Stomach (tissue), 9 donors: ENCODE data around the gene TNFRSF14. TPM values are rescaled to one million over a fixed set of nuclear protein-coding genes. Genes with fewer than 3 reads are reported as not detected.

Source experiments
- DNase-seq, 2 donors: peaks; one replicate each; pipeline versions ENCODE4 v3.0.0 to v3.0.0-alpha.2; 2013 to 2019
- H3K27ac ChIP-seq, 5 donors: fragments of 200-600 bp in 4 of 5; sonication (generic) in 4 of 5; one replicate each; pipeline ENCODE4 v1.5.1; 2013 to 2019; ENCODE audit warnings: mild to moderate bottlenecking in 1 of 5, moderate library complexity in 1 of 5
- H3K27me3 ChIP-seq, 3 donors: fragments of 200-600 bp; sonication (generic); one replicate each; pipeline ENCODE4 v1.5.1; 2017 to 2019; ENCODE audit warnings: mixed run types in 1 of 3
- H3K36me3 ChIP-seq, 4 donors: fragments of 200-600 bp; sonication (generic); 1 replicate in 3 of 4; 2 replicates in 1 of 4; pipeline ENCODE4 v1.5.1; 2016 to 2019
- H3K4me1 ChIP-seq, 4 donors: fragments of 200-600 bp; sonication (generic); one replicate each; pipeline ENCODE4 v1.5.1; 2016 to 2019
- H3K4me3 ChIP-seq, 4 donors: fragments of 200-600 bp; sonication (generic) in 3 of 4; one replicate each; pipeline ENCODE4 v1.5.1; 2016 to 2019; ENCODE audit warnings: mild to moderate bottlenecking in 1 of 4
- H3K9me3 ChIP-seq, 4 donors: fragments of 200-600 bp; sonication (generic); one replicate each; pipeline ENCODE4 v1.5.1; 2016 to 2019
- CTCF ChIP-seq, 7 experiments: fragments of 450-650 bp in 4 of 7; fragments of 200-600 bp in 3 of 7; sonication (generic) in 3 of 7; IDR thresholded peaks; one replicate each; pipeline ENCODE4 v1.5.1; 2016 to 2019; ENCODE audit warnings: antibody characterized with exemption in 7 of 7, control low read depth in 2 of 7, mild to moderate bottlenecking in 1 of 7
- EP300 ChIP-seq: sonication (generic); formaldehyde crosslinking; IDR thresholded peaks from one replicate; pipeline ENCODE4 v1.6.1; 2017; ENCODE audit warnings: antibody characterized with exemption
- POLR2A ChIP-seq, 4 donors: fragments of 450-650 bp; IDR thresholded peaks; one replicate each; pipeline ENCODE4 v1.6.1; 2016; ENCODE audit warnings: antibody characterized with exemption in 4 of 4, control low read depth in 2 of 4, mild to moderate bottlenecking in 1 of 4, moderate library complexity in 1 of 4
- POLR2AphosphoS5 ChIP-seq, 3 donors: sonication (generic); formaldehyde crosslinking; IDR thresholded peaks; one replicate each; pipeline ENCODE4 v1.6.1; 2016; ENCODE audit warnings: antibody characterized with exemption in 3 of 3
- WGBS, 5 donors: extraction: QIAGEN DNeasy Blood & Tissue Kit in 3 of 5; methylation state at CpG; one replicate each; pipeline versions ENCODE4 v1.1.5 to v1.1.7; 2013 to 2018; 5-methylcytosine and 5-hydroxymethylcytosine counted together
- intact Hi-C: fragments of 100-400 bp; cut with DNase I; formaldehyde crosslinking; loops from one replicate; pipeline ENCODE4 v1.15.1; 2023; ENCODE audit warnings: low total_unique reads
- polyA plus RNA-seq, 3 donors: library from polyadenylated mRNA; stranded (reverse); fragments of 200-250 nt; gene quantifications; one replicate each; pipeline ENCODE4 v1.2.3, GENCODE V29; 2013
- total RNA-seq, 5 donors: library from RNA; depleted of rRNA; stranded (reverse); fragments of >200 nt; gene quantifications; one replicate each; pipeline versions ENCODE4 v1.1.0 to v1.2.3, GENCODE V29; 2014 to 2016
- donor health status: healthy with polysubstance abuse.
- donor health status: Bipolar disorder and iron deficiency.
- donor health status: healthy.

The TNFRSF14 gene
- total and polyA plus RNA-seq, 8 donors: 33.2 to 413 (median 103) TPM

- Histone ChIP-seq H3K27ac (no peak overlapping the region), H3K4me3 (no peak overlapping the region), H3K4me1 (peaks cover 31 to 57% (median 46%) of the 10 kb centered on the region in 4 donors), H3K9me3 (no peaks in the 10 kb centered on the region), H3K36me3 (peaks cover 0 to 22% (median 11%) of the 10 kb centered on the region in 4 donors), H3K27me3 (peaks cover 0 to 16% (median 0%) of the 10 kb centered on the region in 3 donors)
- no peak for TF ChIP-seq EP300
- no peak for TF ChIP-seq POLR2AphosphoS5 (IDR thresholded peaks at IDR 0.05)
- TF ChIP-seq CTCF (IDR thresholded peaks at IDR 0.05): no peak
- no peak for TF ChIP-seq POLR2A (IDR thresholded peaks at IDR 0.05)
- DNase-seq: no peak
- intact Hi-C loops: no loop called here
- WGBS, 5 donors: 87 to 94% (median 92%) methylated on average over 14 to 31 of the region's 31 CpGs
Measured at GRCh38 chr1:2590233-2591141, 34.3 kb downstream of the TNFRSF14 start.

GRCh38 chr1:2591233-2591580 is 35.0 kb downstream of the TNFRSF14 start:
- Histone ChIP-seq H3K9me3 (no peaks in the 10 kb centered on the region), H3K27ac (no peak overlapping the region), H3K4me1 (peaks cover 26 to 55% (median 42%) of the 10 kb centered on the region in 4 donors), H3K36me3 (peaks cover 0 to 22% (median 11%) of the 10 kb centered on the region in 4 donors), H3K4me3 (no peak overlapping the region), H3K27me3 (peaks cover 0 to 16% (median 0%) of the 10 kb centered on the region in 3 donors)
- intact Hi-C loops: no loop called here
- WGBS, 5 donors: 88 to 97% (median 90%) methylated on average over 5 of the region's 5 CpGs
- DNase-seq: no peak
- TF ChIP-seq EP300: no peak

GRCh38 chr1:2591581-2592261 is 35.5 kb downstream of the TNFRSF14 start:
- Histone ChIP-seq H3K9me3 (no peaks in the 10 kb centered on the region), H3K4me3 (no peak overlapping the region), H3K27me3 (peaks cover 0 to 16% (median 0%) of the 10 kb centered on the region in 3 donors), H3K36me3 (peaks cover 0 to 22% (median 11%) of the 10 kb centered on the region in 4 donors), H3K4me1 (peaks cover 26 to 55% (median 42%) of the 10 kb centered on the region in 4 donors), H3K27ac (no peak overlapping the region)
- no peak for DNase-seq
- no peak for TF ChIP-seq POLR2A (IDR thresholded peaks at IDR 0.05)
- TF ChIP-seq CTCF (IDR thresholded peaks at IDR 0.05): no peak
- TF ChIP-seq EP300: no peak
- no peak for TF ChIP-seq POLR2AphosphoS5 (IDR thresholded peaks at IDR 0.05)
- intact Hi-C loops: no loop called here
- WGBS, 5 donors: 87 to 95% (median 88%) methylated on average over 9 to 12 of the region's 12 CpGs

GRCh38 chr1:2592672-2593071 is 36.5 kb downstream of the TNFRSF14 start:
- 18 to 46% (median 31%) methylated on average over 9 to 15 of the region's 15 CpGs for WGBS, 5 donors
- DNase-seq: peak; percentile 61 to 78
- Histone ChIP-seq H3K4me1 (peaks cover 22 to 46% (median 33%) of the 10 kb centered on the region in 4 donors), H3K4me3 (peak overlapping the region in 3 of 4 donors; percentile 0 to 28 (median 26)), H3K27ac (peak overlapping the region; percentile 20 to 66 (median 48)), H3K36me3 (peaks cover 0 to 22% (median 11%) of the 10 kb centered on the region in 4 donors), H3K27me3 (peaks cover 0 to 16% (median 0%) of the 10 kb centered on the region in 3 donors), H3K9me3 (peaks cover 0 to under 1% (median 0%) of the 10 kb centered on the region in 4 donors)
- intact Hi-C loops: no loop called here
- TF ChIP-seq EP300 (no peak), CTCF (IDR thresholded peaks at IDR 0.05) (no peak), POLR2AphosphoS5 (IDR thresholded peaks at IDR 0.05) (peak in 2 of 3 donors; percentile 36 to 70), POLR2A (IDR thresholded peaks at IDR 0.05) (no peak)
